ENCODE results near the gene SPTBN5. TPM values are rescaled to one million over a fixed set of nuclear protein-coding genes. Genes with fewer than 3 reads are reported as not detected.
A peak's percentile ranks its signal among the peaks of the same experiment; 100 is the strongest.

The SPTBN5 gene
- total RNA-seq, 1 experiment from 2014 or later = 2.1 TPM

- no TSS peak for BruUV-seq (replicated peaks)
- intact Hi-C loops (cut with micrococcal nuclease; ENCODE audit: unreplicated experiment) (no loop called here), in situ Hi-C loops (cut with HindIII; ENCODE audit: low pct_unique_long_range_greater_than_20kb, low sequenced_read_pairs) (no loop called here)
- TF ChIP-seq REST (IDR thresholded peaks at IDR 0.05; ENCODE audit: insufficient read depth in 1 of 2, low read depth in 2 of 2, low read length in 1 of 2) (no peak), SIN3A (IDR thresholded peaks at IDR 0.05; ENCODE audit: borderline replicate concordance, insufficient read depth, low read depth, low read length) (no peak), CTCF (IDR thresholded peaks at IDR 0.05) (no peak), POLR2AphosphoS5 (IDR thresholded peaks at IDR 0.05; ENCODE audit: low read depth, low read length) (no peak), TCF7L2 (IDR thresholded peaks at IDR 0.05; ENCODE audit: low read depth, low read length) (no peak)
- peaks cover 13% of the 10 kb centered on the region for H3K4me1 ChIP-seq (ENCODE audit: control insufficient read depth, insufficient read depth, low read length)
- H3K4me3 ChIP-seq (ENCODE audit: low read depth in 2 of 2, low read length in 2 of 2) = no peak overlapping the region
- DNase-seq (ENCODE audit: low read depth, low spot score) (peak; percentile 60), ATAC-seq (peak; percentile 84)
- no peaks in the 10 kb centered on the region for H3K27me3 ChIP-seq (ENCODE audit: control insufficient read depth, insufficient read depth, low read length)
- ChIA-PET CTCF (no interaction called here), POLR2A (no interaction called here)
- H3K9me3 ChIP-seq (ENCODE audit: control insufficient read depth, insufficient read depth, low read depth, low read length) = no peaks in the 10 kb centered on the region
- no peaks in the 10 kb centered on the region for H3K36me3 ChIP-seq (ENCODE audit: control insufficient read depth, insufficient read depth, low read length)
- H3K27ac ChIP-seq (ENCODE audit: low read length) = 0 out of 2 replicates have a peak overlapping the region, but pooled peaks have one; percentile 34
These were observed 23.2 kb downstream of the SPTBN5 start for GRCh38 chr15:41870689-41871081.

GRCh38 chr15:41869770-41870688 is 23.8 kb downstream of the SPTBN5 start:
- intact Hi-C loops (cut with micrococcal nuclease; ENCODE audit: unreplicated experiment) = no loop called here
- H3K36me3 ChIP-seq (ENCODE audit: control insufficient read depth, insufficient read depth, low read length) = no peaks in the 10 kb centered on the region

More at GRCh38 chr15:41869770-41870688, 23.8 kb downstream of the SPTBN5 start:
- ChIA-PET POLR2A (no interaction called here), CTCF (no interaction called here)
- no peak for DNase-seq (ENCODE audit: low read depth, low spot score)
- no peak for ATAC-seq
- Histone ChIP-seq H3K27ac (ENCODE audit: low read length) (no peak overlapping the region), H3K9me3 (ENCODE audit: control insufficient read depth, insufficient read depth, low read depth, low read length) (no peaks in the 10 kb centered on the region), H3K4me1 (ENCODE audit: control insufficient read depth, insufficient read depth, low read length) (peaks cover 18% of the 10 kb centered on the region), H3K27me3 (ENCODE audit: control insufficient read depth, insufficient read depth, low read length) (no peaks in the 10 kb centered on the region), H3K4me3 (ENCODE audit: low read depth in 2 of 2, low read length in 2 of 2) (no peak overlapping the region)
- TF ChIP-seq SIN3A (IDR thresholded peaks at IDR 0.05; ENCODE audit: borderline replicate concordance, insufficient read depth, low read depth, low read length) (no peak), POLR2AphosphoS5 (IDR thresholded peaks at IDR 0.05; ENCODE audit: low read depth, low read length) (no peak), CTCF (IDR thresholded peaks at IDR 0.05) (no peak), REST (IDR thresholded peaks at IDR 0.05; ENCODE audit: insufficient read depth in 1 of 2, low read depth in 2 of 2, low read length in 1 of 2) (no peak), TCF7L2 (IDR thresholded peaks at IDR 0.05; ENCODE audit: low read depth, low read length) (no peak)
- in situ Hi-C loops (cut with HindIII; ENCODE audit: low pct_unique_long_range_greater_than_20kb, low sequenced_read_pairs) = no loop called here
- BruUV-seq (replicated peaks) = no TSS peak
